Liver (tissue), 9 donors: Measurements from ENCODE around the gene MRPL58. TPM values are rescaled to one million over a fixed set of nuclear protein-coding genes. Genes with fewer than 3 reads are reported as not detected.
"Not testable (repeated sequence)": the region's sequence is repeated elsewhere in the genome, so short reads cannot be mapped to it uniquely, and the experiment has no call there.

ENCODE experiments used
- DNase-seq: peaks from one replicate; pipeline ENCODE4 v3.0.0-alpha.2; 2017; ENCODE audit warnings: low spot score
- H3K27ac ChIP-seq, 2 donors: one replicate each; pipeline ENCODE4 v1.7.0; 2013; ENCODE audit warnings: inconsistent platforms in 2 of 2, low read length in 2 of 2, control low read depth in 1 of 2, low read depth in 1 of 2, mild to moderate bottlenecking in 1 of 2
- H3K27me3 ChIP-seq, 4 donors: one replicate each; pipeline versions ENCODE4 v1.6.1 to v1.7.0; 2013; ENCODE audit warnings: low read length in 3 of 4, inconsistent platforms in 1 of 4, mild to moderate bottlenecking in 1 of 4, moderate library complexity in 1 of 4; ENCODE audit not compliant: control insufficient read depth in 4 of 4, insufficient read depth in 4 of 4
- H3K36me3 ChIP-seq, 4 donors: one replicate each; pipeline versions ENCODE4 v1.6.1 to v1.7.0; 2013; ENCODE audit warnings: low read length in 3 of 4, mild to moderate bottlenecking in 3 of 4, low read depth in 1 of 4, moderate library complexity in 1 of 4; ENCODE audit not compliant: control insufficient read depth in 4 of 4, insufficient read depth in 3 of 4
- H3K4me1 ChIP-seq, 4 donors: one replicate each; pipeline versions ENCODE4 v1.6.1 to v1.7.0; 2013; ENCODE audit warnings: low read length in 3 of 4, mild to moderate bottlenecking in 3 of 4, moderate library complexity in 1 of 4; ENCODE audit not compliant: control insufficient read depth in 4 of 4, insufficient read depth in 4 of 4
- H3K4me3 ChIP-seq, 3 donors: one replicate each; pipeline versions ENCODE4 v1.6.1 to v1.7.0; 2013; ENCODE audit warnings: low read length in 3 of 3, control low read depth in 1 of 3, low read depth in 1 of 3, mild to moderate bottlenecking in 1 of 3
- H3K9ac ChIP-seq, 2 donors: one replicate each; pipeline ENCODE4 v1.7.0; 2013; ENCODE audit warnings: low read length in 2 of 2, mild to moderate bottlenecking in 2 of 2, moderate library complexity in 2 of 2, control low read depth in 1 of 2, low read depth in 1 of 2
- H3K9me3 ChIP-seq, 4 donors: one replicate each; pipeline versions ENCODE4 v1.6.1 to v1.7.0; 2013; ENCODE audit warnings: low read length in 3 of 4; ENCODE audit not compliant: control insufficient read depth in 4 of 4
- FOXA1 ChIP-seq: IDR thresholded peaks from 2 replicates; pipeline ENCODE4 v1.6.1; 2016; ENCODE audit warnings: antibody characterized with exemption
- FOXA2 ChIP-seq: IDR thresholded peaks from 2 replicates; pipeline ENCODE4 v1.6.1; 2016; ENCODE audit warnings: antibody characterized with exemption
- GABPA ChIP-seq, 2 donors: IDR thresholded peaks in 1 of 2; conservative IDR thresholded peaks in 1 of 2; 2 replicates each; pipeline ENCODE4 v1.6.1; 2016; ENCODE audit warnings: antibody characterized with exemption in 2 of 2, mild to moderate bottlenecking in 1 of 2, moderate library complexity in 1 of 2
- HNF4A ChIP-seq, 2 donors: conservative IDR thresholded peaks; 2 replicates each; pipeline ENCODE4 v1.6.1; 2016; ENCODE audit warnings: antibody characterized with exemption in 2 of 2, mild to moderate bottlenecking in 2 of 2
- RAD21 ChIP-seq, 2 donors: IDR thresholded peaks; 2 replicates each; pipeline ENCODE4 v1.6.1; 2016; ENCODE audit warnings: antibody characterized with exemption in 2 of 2, mild to moderate bottlenecking in 2 of 2
- REST ChIP-seq: IDR thresholded peaks from 2 replicates; pipeline ENCODE4 v1.6.1; 2016; ENCODE audit warnings: antibody characterized with exemption, mild to moderate bottlenecking
- TAF1 ChIP-seq: conservative IDR thresholded peaks from 2 replicates; pipeline ENCODE4 v1.6.1; 2016; ENCODE audit warnings: antibody characterized with exemption, mild to moderate bottlenecking
- YY1 ChIP-seq: IDR thresholded peaks from 2 replicates; pipeline ENCODE4 v1.6.1; 2016; ENCODE audit warnings: antibody characterized with exemption, mild to moderate bottlenecking
- ZBTB33 ChIP-seq: IDR thresholded peaks from 2 replicates; pipeline ENCODE4 v1.6.1; 2016; ENCODE audit warnings: antibody characterized with exemption
- WGBS: extraction: QIAGEN DNeasy Blood & Tissue Kit; methylation state at CpG from one replicate; pipeline ENCODE4 v1.1.7; 2013; 5-methylcytosine and 5-hydroxymethylcytosine counted together
- polyA plus RNA-seq, 2 donors: library from polyadenylated mRNA; stranded (reverse) in 1 of 2; unstranded in 1 of 2; fragments of 200-250 nt in 1 of 2; fragments of >200 nt in 1 of 2; fragmentation: Nextera tagmentation in 1 of 2; extraction: Ambion mirVana in 1 of 2; gene quantifications; one replicate each; pipeline versions ENCODE4 v1.2.1 to v1.2.3, GENCODE V29; 2013 to 2015
- total RNA-seq, 2 donors: library from RNA; depleted of rRNA; stranded (reverse); fragments of >200 nt; gene quantifications; one replicate each; pipeline ENCODE4 v1.2.3, GENCODE V29; 2014
- donor health status: healthy.
- donor health status: healthy.
- donor health status: healthy.
- donor health status: healthy.
- donor health status: healthy.

Gene MRPL58
- total and polyA plus RNA-seq, 4 donors, result 20.5 to 47.0 (median 33.4) TPM

- no peak overlapping the region for H3K27ac ChIP-seq
Measured at GRCh38 chr17:75024686-75025397, 12.4 kb downstream of the MRPL58 start.

GRCh38 chr17:75025398-75025734 is 12.9 kb downstream of the MRPL58 start:
- not testable (repeated sequence) for H3K27ac ChIP-seq, H3K9ac ChIP-seq, DNase-seq, H3K27me3 ChIP-seq, H3K9me3 ChIP-seq, H3K4me1 ChIP-seq, H3K4me3 ChIP-seq
- H3K36me3 ChIP-seq, result peaks cover 9 to 21% (median 17%) of the 10 kb centered on the region in 4 donors
- 90% methylated on average over 9 of the region's 9 CpGs for WGBS

More at GRCh38 chr17:75024686-75025397, 12.4 kb downstream of the MRPL58 start:
- DNase-seq, result no peak
- 81% methylated on average over 10 of the region's 10 CpGs for WGBS
- Histone ChIP-seq H3K4me1 (no peaks in the 10 kb centered on the region), H3K4me3 (no peak overlapping the region), H3K9me3 (no peaks in the 10 kb centered on the region), H3K9ac (no peak overlapping the region), H3K27me3 (no peaks in the 10 kb centered on the region), H3K36me3 (peaks cover 9 to 25% (median 20%) of the 10 kb centered on the region in 4 donors)
- no peak for TF ChIP-seq GABPA (IDR thresholded peaks at IDR 0.05 in 1 of 2, conservative IDR thresholded peaks at IDR 0.05 in 1 of 2)
- TF ChIP-seq HNF4A (conservative IDR thresholded peaks at IDR 0.05), result no peak
- no peak for TF ChIP-seq TAF1
- no peak for TF ChIP-seq RAD21 (IDR thresholded peaks at IDR 0.05)
- TF ChIP-seq ZBTB33, result no peak
- TF ChIP-seq FOXA2, result no peak
- no peak for TF ChIP-seq FOXA1
- no peak for TF ChIP-seq REST
- no peak for TF ChIP-seq YY1

GRCh38 chr17:75026650-75027049 is 14.2 kb downstream of the MRPL58 start:
- not testable (repeated sequence) for DNase-seq, H3K9me3 ChIP-seq, H3K4me1 ChIP-seq, H3K4me3 ChIP-seq, H3K9ac ChIP-seq, H3K27ac ChIP-seq, H3K36me3 ChIP-seq, H3K27me3 ChIP-seq
- WGBS, result 80% methylated on average over 2 of the region's 2 CpGs
